Lung (tissue), 12 donors: Measurements from ENCODE around the gene BCKDHB. TPM values are rescaled to one million over a fixed set of nuclear protein-coding genes. Genes with fewer than 3 reads are reported as not detected.
"Not testable (repeated sequence)": the region's sequence is repeated elsewhere in the genome, so short reads cannot be mapped to it uniquely, and the experiment has no call there.

Experiments used
- ATAC-seq: fragments of 200-7000 bp; cut with Tn5 transposase; one replicate; pipeline ENCODE4 v1.9.1; 2020; ENCODE audit warnings: moderate number of reproducible peaks; ENCODE audit not compliant: insufficient read depth, low FRiP score
- DNase-seq, 3 donors: peaks; one replicate each; pipeline ENCODE4 v3.0.0-alpha.2; 2013 to 2017
- H3K27ac ChIP-seq, 2 donors: one replicate each; pipeline ENCODE4 v1.5.1; 2013; ENCODE audit warnings: mild to moderate bottlenecking in 2 of 2, moderate library complexity in 2 of 2, control low read depth in 1 of 2, inconsistent platforms in 1 of 2, low read depth in 1 of 2, low read length in 1 of 2
- H3K27me3 ChIP-seq, 3 donors: one replicate each; pipeline ENCODE4 v1.5.1; 2013; ENCODE audit warnings: low read length in 2 of 3; ENCODE audit not compliant: control insufficient read depth in 3 of 3, insufficient read depth in 3 of 3
- H3K36me3 ChIP-seq, 4 donors: one replicate each; pipeline ENCODE4 v1.5.1; 2013; ENCODE audit warnings: low read length in 4 of 4, mild to moderate bottlenecking in 1 of 4, moderate library complexity in 1 of 4; ENCODE audit not compliant: control insufficient read depth in 4 of 4, insufficient read depth in 4 of 4
- H3K4me1 ChIP-seq, 5 donors: one replicate each; pipeline ENCODE4 v1.5.1; 2013; ENCODE audit warnings: low read length in 5 of 5, mild to moderate bottlenecking in 2 of 5, moderate library complexity in 1 of 5; ENCODE audit not compliant: control insufficient read depth in 5 of 5, insufficient read depth in 5 of 5
- H3K4me3 ChIP-seq: one replicate; pipeline ENCODE4 v1.5.1; 2013; ENCODE audit warnings: mild to moderate bottlenecking, control low read depth, moderate library complexity
- H3K9ac ChIP-seq, 2 donors: one replicate each; pipeline ENCODE4 v1.5.1; 2013; ENCODE audit warnings: low read length in 2 of 2, control low read depth in 1 of 2; ENCODE audit not compliant: insufficient read depth in 1 of 2
- H3K9me3 ChIP-seq, 4 donors: one replicate each; pipeline ENCODE4 v1.5.1; 2013; ENCODE audit warnings: low read length in 3 of 4, mild to moderate bottlenecking in 1 of 4, moderate library complexity in 1 of 4; ENCODE audit not compliant: control insufficient read depth in 4 of 4, insufficient read depth in 3 of 4
- CTCF ChIP-seq: IDR thresholded peaks from 2 replicates; pipeline ENCODE4 v1.5.1; 2012; ENCODE audit warnings: mild to moderate bottlenecking; ENCODE audit errors: control extremely low read depth, extremely low read depth
- WGBS, 2 donors: extraction: QIAGEN DNeasy Blood & Tissue Kit; methylation state at CpG; one replicate each; pipeline ENCODE4 v1.1.7; 2013; 5-methylcytosine and 5-hydroxymethylcytosine counted together
- polyA plus RNA-seq, 2 donors: library from polyadenylated mRNA; stranded (reverse); fragments of 200-250 nt; gene quantifications; one replicate each; pipeline ENCODE4 v1.2.1, GENCODE V29; 2013
- total RNA-seq, 2 donors: library from RNA; depleted of rRNA in 1 of 2; stranded (reverse); fragments of >200 nt in 1 of 2; gene quantifications; one replicate each; pipeline ENCODE4 v1.2.1, GENCODE V29; 2014 to 2021
- donor health status: control.
- donor health status: control.
- donor health status: Bipolar disorder and iron deficiency.
- donor health status: healthy.
- donor health status: DM: yes; HTN: yes; CAD: no.

BCKDHB gene
- total and polyA plus RNA-seq, 4 donors: 6.9 to 27.7 (median 15.7) TPM

- Histone ChIP-seq H3K9me3 (peaks cover 0 to 9% (median 3%) of the 10 kb centered on the region in 4 donors), H3K4me1 (no peaks in the 10 kb centered on the region), H3K36me3 (no peaks in the 10 kb centered on the region), H3K27me3 (no peaks in the 10 kb centered on the region), H3K27ac (no peak overlapping the region), H3K9ac (no peak overlapping the region), H3K4me3 (no peak overlapping the region)
- 58 to 61% methylated on average over 3 of the region's 3 CpGs for WGBS, 2 donors
- DNase-seq (no peak), ATAC-seq (no peak)
- no peak for TF ChIP-seq CTCF
Observed at GRCh38 chr6:80289727-80290126, 183.3 kb downstream of the BCKDHB start.

- H3K27ac ChIP-seq, H3K36me3 ChIP-seq, H3K27me3 ChIP-seq, H3K9ac ChIP-seq, DNase-seq, H3K4me1 ChIP-seq, H3K4me3 ChIP-seq, ATAC-seq: not testable (repeated sequence)
- 95% methylated on average over 4 of the region's 4 CpGs for WGBS, 2 donors
- H3K9me3 ChIP-seq: peaks cover 0 to 11% (median 3%) of the 10 kb centered on the region in 4 donors
Observed at GRCh38 chr6:80294531-80294930, 188.1 kb downstream of the BCKDHB start.

GRCh38 chr6:80302716-80303115 lies 196.2 kb downstream of the BCKDHB start:
- Histone ChIP-seq H3K27me3 (no peaks in the 10 kb centered on the region), H3K27ac (no peak overlapping the region), H3K4me3 (no peak overlapping the region), H3K36me3 (no peaks in the 10 kb centered on the region), H3K4me1 (no peaks in the 10 kb centered on the region), H3K9ac (no peak overlapping the region), H3K9me3 (peaks cover 0 to 1% (median 0%) of the 10 kb centered on the region in 4 donors)
- DNase-seq (no peak), ATAC-seq (no peak)
- TF ChIP-seq CTCF: no peak

- Histone ChIP-seq H3K27me3 (no peaks in the 10 kb centered on the region), H3K4me3 (no peak overlapping the region), H3K9me3 (peaks cover 0 to 1% (median 0%) of the 10 kb centered on the region in 4 donors), H3K4me1 (no peaks in the 10 kb centered on the region), H3K27ac (no peak overlapping the region), H3K9ac (no peak overlapping the region), H3K36me3 (no peaks in the 10 kb centered on the region)
- no peak for TF ChIP-seq CTCF
- ATAC-seq (no peak), DNase-seq (no peak)
- WGBS, 2 donors: 0 to 46% methylated on average over 1 of the region's 1 CpG
Observed at GRCh38 chr6:80304014-80304413, 197.5 kb downstream of the BCKDHB start.
